Measurements from ENCODE around the gene CRB2.
A peak's percentile ranks its signal among the peaks of the same experiment; 100 is the strongest.

Gene CRB2

DNA sequence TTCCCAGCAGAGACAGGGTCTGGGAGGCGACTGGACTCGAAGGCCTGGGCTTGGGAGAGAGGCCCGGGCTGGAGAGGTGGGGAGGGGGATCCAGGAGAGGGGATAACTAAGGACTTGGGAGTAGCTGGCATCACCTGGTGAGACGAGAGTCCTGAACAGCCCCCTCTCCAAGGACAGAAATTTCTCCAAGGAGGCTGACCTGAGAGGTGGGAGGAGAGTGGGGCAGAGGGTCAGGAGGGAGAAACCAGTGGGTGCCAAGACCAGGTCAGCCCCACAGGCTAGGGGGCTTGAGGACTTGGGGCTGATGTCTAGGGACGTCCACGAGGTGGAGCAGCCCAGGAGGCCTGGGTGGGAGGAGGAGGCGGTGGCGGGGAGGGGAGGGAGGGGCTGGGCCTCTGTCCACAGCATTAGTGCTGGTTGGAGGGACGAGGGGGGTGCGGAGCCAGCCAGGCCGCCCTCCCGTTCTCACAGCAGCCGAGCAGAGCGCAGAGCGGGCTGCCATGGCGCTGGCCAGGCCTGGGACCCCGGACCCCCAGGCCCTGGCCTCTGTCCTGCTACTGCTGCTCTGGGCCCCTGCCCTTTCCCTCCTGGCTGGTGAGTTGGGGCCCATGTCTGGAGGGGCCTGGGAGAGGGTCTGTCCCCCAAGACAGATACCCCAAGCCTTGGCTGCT, at the start of gene CRB2:
CRB2 (plus strand) TSS at position 437 of the 671 bp plus-strand sequence; CDS start at position 501, 64 bp downstream.
- peak; percentile 69 for DNase-seq (ENCODE audit: low spot score)

GRCh38 chr9:123309611-123310010, 46.4 kb upstream of the CRB2 start:
- no peak for DNase-seq (ENCODE audit: low spot score)

DNA sequence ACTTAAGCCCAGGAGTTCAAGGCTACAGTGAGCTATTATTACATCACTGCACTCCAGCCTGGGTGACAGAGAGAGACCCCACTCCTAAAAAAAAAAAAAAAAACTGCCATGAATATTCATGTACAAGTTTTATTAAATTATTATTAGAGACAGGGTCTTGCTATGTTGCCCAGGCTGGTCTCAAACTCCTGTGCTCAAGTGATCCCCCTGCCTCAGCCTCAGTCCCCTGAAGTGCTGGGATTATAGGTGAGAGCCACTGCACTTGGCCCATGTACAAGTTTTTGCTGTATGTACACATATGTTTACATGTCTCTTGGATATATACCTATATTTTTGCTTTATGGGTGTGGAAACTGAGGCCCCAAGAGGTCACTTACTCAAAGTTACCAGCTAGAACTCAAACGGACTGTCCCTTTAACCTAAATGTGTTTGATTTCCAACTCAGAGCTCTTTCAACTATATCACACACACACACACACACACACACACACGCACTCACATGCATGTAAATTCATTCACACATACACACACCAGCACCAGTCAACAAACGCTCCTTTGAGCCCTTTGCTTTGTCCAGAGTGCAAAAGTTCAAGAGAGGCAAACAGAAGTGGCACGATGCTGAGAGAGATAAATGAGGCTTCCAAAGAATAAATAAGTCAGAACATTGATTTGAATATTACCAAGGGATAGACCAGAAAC, 45.3 kb upstream of the CRB2 start:
- DNase-seq (ENCODE audit: low spot score) = no peak

GRCh38 chr9:123311250-123311752, 44.7 kb upstream of the CRB2 start:
- no peak for DNase-seq (ENCODE audit: low spot score)

DNA sequence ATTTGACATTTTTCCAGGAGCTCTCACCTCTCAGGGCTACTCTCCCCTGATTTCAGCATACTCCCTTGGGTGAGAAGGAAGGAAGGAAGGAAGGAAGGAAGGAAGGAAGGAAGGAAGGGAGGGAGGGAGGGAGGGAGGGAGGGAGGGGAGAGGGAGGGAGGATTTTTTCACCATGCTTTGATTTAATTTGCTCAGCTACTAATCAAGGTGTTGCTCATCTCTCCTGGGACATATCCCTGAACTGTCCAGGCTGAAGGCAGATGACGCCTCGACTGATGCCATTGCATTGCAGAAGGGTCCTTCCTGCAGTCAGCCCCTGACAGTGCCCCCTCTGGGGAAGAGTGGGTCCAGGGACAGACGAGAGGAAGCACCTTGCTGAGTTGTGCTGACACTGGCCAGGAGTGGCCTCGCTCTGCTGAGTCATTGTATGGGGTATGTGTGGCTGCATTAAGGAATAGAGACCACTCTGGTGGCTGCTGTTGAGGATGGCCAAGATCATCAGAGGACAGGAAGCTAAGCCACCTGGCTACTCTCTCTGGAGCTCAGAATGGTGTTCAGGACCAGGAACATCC, 43.6 kb upstream of the CRB2 start:
- DNase-seq (ENCODE audit: low spot score) = no peak

DNA sequence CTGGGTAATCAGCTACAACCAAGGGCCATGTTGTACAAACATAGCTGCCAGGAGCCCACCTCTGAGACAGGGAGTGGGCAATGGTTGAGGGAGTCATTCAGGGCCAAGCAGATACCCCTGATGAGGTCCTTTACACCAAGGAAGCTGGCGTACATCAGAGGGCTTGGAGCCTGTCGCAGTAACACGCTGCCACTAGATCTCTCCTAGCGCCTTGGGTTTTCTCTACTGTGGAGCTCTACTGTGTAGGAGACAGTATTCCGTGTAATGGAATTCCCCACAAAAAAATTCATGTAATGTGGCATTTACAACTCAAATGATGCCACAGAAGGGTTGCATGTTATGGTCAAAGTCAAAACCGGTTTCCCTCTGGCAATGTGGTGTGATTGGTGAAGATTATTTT, 41.4 kb upstream of the CRB2 start:
- no peak for DNase-seq (ENCODE audit: low spot score)

- DNase-seq (ENCODE audit: low spot score) = no peak
Measured at GRCh38 chr9:123315635-123316034, 40.4 kb upstream of the CRB2 start.

GRCh38 chr9:123316053-123316718, 39.8 kb upstream of the CRB2 start:
- DNase-seq (ENCODE audit: low spot score) = peak; percentile 45

- DNase-seq (ENCODE audit: low spot score) = peak; percentile 60
Measured at GRCh38 chr9:123318202-123318601, 37.8 kb upstream of the CRB2 start.

DNA sequence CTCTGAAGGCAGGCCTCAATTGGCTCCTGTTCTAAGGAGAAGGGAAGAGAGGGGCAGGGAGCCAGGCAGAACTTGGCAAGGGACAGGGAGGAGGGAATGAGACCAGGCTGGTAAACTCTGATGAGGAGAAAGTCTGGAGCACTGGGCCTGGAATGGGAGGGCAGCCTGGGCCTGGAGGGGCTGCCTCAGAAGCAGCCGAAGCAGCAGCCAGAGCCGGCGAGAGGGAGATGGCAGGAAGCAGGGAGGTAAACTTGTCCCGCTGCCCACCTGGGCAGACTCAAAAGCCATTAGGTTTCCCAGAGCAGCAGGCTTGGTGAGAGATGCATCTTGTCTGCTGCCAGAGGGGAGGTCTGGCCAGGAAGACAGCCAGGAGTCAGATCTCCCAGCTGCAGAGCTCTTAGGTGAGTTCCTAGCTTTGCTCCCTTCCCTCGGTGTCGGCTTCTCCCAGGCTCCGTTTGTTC, 37.0 kb upstream of the CRB2 start:
- peak; percentile 57 for DNase-seq (ENCODE audit: low spot score)

- DNase-seq (ENCODE audit: low spot score) = no peak
Measured at GRCh38 chr9:123319541-123320339, 36.3 kb upstream of the CRB2 start.

DNA sequence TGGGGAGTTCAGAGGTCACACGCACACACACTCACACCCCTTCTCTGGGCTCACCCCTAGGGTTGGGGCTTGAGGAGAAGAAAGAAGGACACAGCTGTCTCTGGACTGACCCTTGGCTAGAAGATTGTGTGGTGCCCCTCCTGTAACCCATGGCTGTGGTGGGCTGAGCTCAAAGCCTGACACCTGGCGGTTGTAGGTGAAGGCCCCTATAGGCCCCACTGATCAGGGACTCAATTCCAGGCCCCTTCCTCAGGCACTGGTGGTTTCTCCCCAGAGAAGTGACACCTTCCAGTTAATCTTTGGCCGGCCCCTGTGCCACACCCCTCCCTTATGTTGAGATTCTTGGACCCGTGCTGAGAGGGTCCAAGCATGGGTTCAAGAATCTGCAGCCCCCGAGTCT, 35.2 kb upstream of the CRB2 start:
- DNase-seq (ENCODE audit: low spot score) = no peak

GRCh38 chr9:123321616-123322272, 34.3 kb upstream of the CRB2 start:
- no peak for DNase-seq (ENCODE audit: low spot score)

DNA sequence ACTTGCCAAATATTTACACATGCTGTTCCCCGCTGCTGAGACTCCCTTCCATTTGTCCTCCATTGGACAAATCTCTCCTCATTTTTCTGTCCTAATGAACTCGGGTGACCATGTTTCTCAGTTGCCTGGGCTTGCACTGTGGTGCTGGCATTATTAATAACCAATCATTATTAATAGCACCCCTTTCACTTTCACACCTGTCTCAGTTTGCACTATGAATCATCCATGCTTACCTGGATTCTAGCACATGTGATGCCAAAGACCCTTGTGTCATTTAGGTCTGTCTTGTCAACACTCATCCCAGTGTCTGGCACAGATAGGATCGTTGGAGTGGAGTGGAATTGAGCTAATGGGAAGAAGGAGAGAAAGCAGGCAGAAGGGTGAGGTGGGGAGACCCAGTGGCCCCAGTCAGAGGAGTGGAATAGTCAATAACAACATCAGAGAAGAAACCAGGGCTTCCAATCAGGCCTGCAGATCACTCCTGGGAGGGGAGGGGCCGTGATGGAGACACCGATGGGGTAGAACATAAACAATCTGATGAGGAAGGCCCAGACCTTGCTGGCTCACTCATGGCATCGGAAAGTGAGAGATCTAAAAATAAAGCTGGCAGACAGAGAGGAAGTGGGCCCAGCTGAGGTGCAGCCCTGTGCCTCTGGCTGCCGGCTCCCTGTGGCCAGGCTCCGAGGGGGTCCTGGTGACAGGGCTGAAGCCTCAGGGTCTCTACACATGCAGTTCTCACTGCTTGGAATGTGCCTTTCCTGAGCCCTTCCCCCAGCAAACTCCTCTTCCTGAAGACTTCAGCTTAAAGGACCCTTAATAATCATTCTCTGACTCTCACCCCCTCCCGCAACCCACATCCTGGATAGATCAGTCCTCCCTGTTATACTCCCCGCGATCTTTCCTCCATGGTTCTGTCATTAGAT, 33.5 kb upstream of the CRB2 start:
- no peak for DNase-seq (ENCODE audit: low spot score)

DNA sequence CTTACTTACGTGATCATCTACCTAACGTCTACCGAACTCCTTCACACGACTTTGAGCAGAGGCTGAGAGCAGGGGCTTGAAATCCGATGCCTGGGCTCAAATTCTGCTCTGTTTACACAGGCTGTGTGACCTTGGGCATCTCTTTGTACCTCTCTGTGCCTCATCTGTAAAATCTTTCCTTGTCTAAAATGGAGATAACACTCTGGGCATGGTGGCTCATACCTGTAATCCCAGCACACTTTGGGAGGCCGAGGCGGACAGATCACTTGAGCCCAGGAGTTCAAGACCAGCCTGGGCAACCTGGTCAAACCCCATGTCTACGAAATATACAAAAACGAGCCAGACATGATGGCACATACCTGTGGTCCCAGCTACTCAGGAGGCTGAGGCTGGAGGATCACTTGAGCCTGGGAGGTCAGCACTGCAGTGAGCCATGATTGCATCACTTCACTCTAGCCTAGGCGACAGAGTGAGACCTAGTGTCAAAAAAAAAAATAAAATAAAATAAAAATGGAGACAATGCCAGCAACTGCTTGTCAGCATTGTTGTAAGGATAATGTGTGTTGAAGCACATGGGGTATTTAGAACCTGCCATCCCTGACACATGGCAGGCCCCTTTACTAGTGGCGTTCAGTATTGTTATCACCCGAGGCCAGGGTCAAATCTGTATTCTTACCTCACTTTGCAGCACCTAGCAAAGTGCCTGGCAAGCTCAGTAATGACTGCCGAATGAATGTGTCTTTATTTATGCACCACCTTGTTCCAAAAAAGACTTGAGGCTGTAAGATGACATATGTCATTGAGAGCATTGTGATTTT, 32.6 kb upstream of the CRB2 start:
- no peak for DNase-seq (ENCODE audit: low spot score)

GRCh38 chr9:123324767-123325183, 31.2 kb upstream of the CRB2 start:
- no peak for DNase-seq (ENCODE audit: low spot score)

GRCh38 chr9:123326187-123326586, 29.8 kb upstream of the CRB2 start:
- DNase-seq (ENCODE audit: low spot score) = no peak

- peak; percentile 69 for DNase-seq (ENCODE audit: low spot score)
Measured at GRCh38 chr9:123326662-123327093, 29.3 kb upstream of the CRB2 start.

DNA sequence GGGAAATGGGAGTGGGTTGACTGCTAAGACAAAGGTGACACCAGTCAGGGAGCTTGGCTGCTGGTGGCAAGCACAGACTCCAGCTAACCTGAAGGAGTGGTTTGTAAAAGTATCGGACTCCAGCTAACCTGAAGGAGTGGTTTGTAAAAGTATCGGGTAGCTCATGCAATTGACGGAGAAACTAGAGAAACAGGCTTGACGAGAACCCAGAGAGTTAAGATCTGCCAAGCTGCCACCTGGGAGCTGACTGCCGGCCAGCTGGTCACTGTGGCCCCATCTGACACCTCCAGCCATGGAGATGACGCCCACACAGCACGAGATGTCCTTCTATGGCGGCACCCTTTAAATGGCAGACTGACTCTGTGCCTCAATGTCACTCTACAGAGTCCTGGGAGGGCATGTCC, 28.3 kb upstream of the CRB2 start:
- DNase-seq (ENCODE audit: low spot score) = no peak

Measured in Ammon's horn (tissue), 1 donor.